AG04449 (cell line): ENCODE measurements around the gene CWC22.

Source experiments
- CTCF ChIA-PET: fragments of 350-600 bp; formaldehyde crosslinking; extraction: SDS; loops from one replicate; lab custom pipeline; 2021; ENCODE audit warnings: antibody characterized with exemption; lab: Yijun Ruan, JAX
- POLR2A ChIA-PET: fragments of 400-600, 350-600 bp; formaldehyde crosslinking; extraction: SDS; loops from one replicate; lab custom pipeline; 2020; ENCODE audit warnings: antibody characterized with exemption, inconsistent platforms; lab: Yijun Ruan, JAX
- DNase-seq: peaks from one replicate; pipeline ENCODE4 v3.0.0-alpha.2; 2010; ENCODE audit warnings: low read depth, low spot score
- H3K4me3 ChIP-seq: 2 replicates; pipeline ENCODE4 v1.5.1; 2011; ENCODE audit warnings: low read depth, mild to moderate bottlenecking, control low read depth, low read length
- TF ChIP-seq, protein P1 (sequence below): IDR thresholded peaks from one replicate; pipeline ENCODE4 v1.5.1; 2011; ENCODE audit warnings: mild to moderate bottlenecking, moderate library complexity, low read length, control low read depth, inconsistent platforms; ENCODE audit not compliant: insufficient read depth; ENCODE audit errors: missing control alignments

The CWC22 gene

DNA sequence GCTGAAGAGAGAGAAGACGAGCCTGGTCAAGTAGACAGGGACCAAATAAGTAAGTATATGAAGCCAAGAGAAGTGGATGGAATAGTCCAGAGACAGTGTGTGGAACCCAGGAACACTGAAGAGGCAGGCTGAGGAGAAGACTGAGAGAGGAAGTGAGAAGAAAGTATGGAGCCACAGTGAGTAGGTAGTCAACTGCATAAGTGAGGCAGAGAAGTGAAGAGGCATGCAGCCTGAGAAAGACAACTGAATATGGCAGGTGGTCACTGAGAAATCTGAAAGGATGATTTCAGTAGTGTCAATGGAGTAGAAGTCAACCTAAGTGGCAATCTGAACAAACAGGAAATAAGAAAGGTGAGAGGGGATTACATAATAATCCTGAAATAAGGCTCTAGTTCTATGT, 55.4 kb downstream of the CWC22 start:
- TF ChIP-seq, protein P1, sequence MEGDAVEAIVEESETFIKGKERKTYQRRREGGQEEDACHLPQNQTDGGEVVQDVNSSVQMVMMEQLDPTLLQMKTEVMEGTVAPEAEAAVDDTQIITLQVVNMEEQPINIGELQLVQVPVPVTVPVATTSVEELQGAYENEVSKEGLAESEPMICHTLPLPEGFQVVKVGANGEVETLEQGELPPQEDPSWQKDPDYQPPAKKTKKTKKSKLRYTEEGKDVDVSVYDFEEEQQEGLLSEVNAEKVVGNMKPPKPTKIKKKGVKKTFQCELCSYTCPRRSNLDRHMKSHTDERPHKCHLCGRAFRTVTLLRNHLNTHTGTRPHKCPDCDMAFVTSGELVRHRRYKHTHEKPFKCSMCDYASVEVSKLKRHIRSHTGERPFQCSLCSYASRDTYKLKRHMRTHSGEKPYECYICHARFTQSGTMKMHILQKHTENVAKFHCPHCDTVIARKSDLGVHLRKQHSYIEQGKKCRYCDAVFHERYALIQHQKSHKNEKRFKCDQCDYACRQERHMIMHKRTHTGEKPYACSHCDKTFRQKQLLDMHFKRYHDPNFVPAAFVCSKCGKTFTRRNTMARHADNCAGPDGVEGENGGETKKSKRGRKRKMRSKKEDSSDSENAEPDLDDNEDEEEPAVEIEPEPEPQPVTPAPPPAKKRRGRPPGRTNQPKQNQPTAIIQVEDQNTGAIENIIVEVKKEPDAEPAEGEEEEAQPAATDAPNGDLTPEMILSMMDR: no peak
- DNase-seq: no peak
- H3K4me3 ChIP-seq: no peak overlapping the region
- POLR2A ChIA-PET: no interaction called here
- CTCF ChIA-PET: no interaction called here

DNA sequence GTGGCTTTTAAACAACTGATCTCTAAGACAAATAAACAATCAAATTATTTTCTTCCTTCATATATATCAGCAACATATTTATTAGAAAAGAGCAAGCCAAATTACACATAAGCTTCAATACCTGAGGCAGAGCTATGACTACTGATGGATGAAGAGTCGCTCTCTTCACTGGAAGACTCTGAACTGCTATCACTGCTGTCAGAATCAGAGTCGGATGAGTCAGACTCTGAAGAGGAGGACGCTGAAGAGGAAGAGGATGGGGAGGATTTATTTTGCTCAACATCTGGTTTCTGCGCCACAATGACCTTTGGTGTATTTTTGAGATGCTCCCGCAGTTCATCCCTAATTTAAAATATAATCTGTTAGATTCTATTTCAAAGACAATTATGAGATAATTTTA, 56.7 kb downstream of the CWC22 start:
- POLR2A ChIA-PET: no interaction called here
- CTCF ChIA-PET: no interaction called here

DNA sequence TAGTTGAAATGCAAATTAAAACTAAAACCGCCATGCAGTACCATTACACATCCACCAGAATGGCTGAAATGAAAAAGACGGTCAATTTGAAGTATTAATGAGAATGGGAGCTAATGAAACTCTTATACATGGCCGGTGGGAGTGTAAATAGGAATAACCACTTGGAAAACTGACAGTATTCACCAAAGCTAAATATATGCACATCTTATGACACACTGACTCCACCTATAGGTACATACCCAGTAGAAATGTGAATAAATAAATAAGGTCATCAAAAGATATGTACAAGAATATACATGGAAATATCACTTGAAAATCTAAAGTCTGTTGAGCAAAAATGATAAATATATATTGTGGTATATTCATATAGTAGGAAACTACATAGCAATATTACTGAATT, 57.7 kb downstream of the CWC22 start:
- CTCF ChIA-PET: interaction anchor here (1.0 kb wide), 1 partner anchor 9 kb away, joined by 3 read pairs; no protein-coding TSS in a partner anchor
- TF ChIP-seq, protein P1: no peak

More for the DNA sequence above, 56.7 kb downstream of the CWC22 start:
- no peak for DNase-seq
- TF ChIP-seq, protein P1: no peak
- no peak overlapping the region for H3K4me3 ChIP-seq

DNA sequence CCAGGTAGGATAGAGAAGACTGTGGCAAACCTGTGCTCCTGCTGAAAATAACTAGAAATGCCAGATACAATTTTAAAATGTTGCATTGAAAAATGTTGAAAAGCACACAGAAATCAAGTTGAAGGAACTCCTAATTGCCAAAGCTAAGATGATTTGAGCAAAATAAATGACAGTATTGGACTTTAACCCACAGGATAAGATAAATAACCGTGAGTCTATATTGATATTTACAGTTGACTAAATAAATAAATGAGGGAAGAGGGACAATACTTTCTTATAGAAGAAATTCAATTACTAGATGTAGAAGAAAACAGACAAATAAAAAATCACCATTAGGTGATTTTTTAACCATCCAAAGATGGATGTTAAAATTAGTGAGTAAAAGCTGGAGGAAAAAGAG, 59.0 kb downstream of the CWC22 start:
- POLR2A ChIA-PET: no interaction called here
- TF ChIP-seq, protein P1: no peak
- DNase-seq: no peak
- H3K4me3 ChIP-seq: no peak overlapping the region
- CTCF ChIA-PET: interaction anchor here (1.6 kb wide), 1 partner anchor 11 kb away, joined by 4 read pairs; no protein-coding TSS in a partner anchor

More for the DNA sequence above, 57.7 kb downstream of the CWC22 start:
- no peak for DNase-seq
- no peak overlapping the region for H3K4me3 ChIP-seq
- POLR2A ChIA-PET: no interaction called here

DNA sequence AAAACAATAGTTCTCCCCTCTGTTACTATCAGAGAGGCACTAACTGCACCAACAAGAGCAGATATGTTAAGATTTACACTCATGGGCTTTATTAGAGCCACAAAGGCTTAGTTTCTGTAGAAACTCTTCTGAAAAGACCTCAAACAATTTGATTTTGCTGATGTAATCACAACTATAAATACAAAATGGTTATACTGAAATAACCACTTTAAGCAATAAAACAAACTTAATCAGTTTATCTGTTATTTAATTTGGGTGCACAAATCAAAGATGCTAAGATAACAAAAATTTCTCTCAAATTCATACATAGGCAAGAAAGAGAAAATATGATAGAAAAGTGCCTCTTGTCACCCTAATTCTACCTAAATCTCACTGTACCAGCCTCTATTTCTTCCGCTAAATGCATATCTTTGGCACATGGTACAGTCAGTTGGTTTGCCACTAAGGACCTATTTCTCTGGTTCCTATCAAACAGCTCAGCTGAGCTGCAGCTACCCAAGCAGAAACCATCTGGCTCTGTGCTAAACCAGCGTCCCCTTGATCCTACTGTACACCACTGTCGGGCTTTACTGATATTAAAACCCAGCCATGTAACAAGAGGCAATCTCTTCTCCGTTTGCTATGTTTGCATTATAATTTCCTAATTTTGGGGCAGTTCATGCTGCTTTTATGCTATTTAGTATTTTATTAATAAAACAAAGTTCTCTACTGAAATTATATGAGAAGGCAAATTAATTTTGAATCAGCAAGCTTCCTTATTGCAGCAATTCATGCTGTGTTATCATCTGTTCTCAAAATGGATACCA, 60.1 kb downstream of the CWC22 start:
- TF ChIP-seq, protein P1: no peak
- DNase-seq: no peak
- CTCF ChIA-PET: interaction anchor here (1.6 kb wide), 1 partner anchor 10 kb away, joined by 4 read pairs; no protein-coding TSS in a partner anchor
- no peak overlapping the region for H3K4me3 ChIP-seq
- POLR2A ChIA-PET: no interaction called here

DNA sequence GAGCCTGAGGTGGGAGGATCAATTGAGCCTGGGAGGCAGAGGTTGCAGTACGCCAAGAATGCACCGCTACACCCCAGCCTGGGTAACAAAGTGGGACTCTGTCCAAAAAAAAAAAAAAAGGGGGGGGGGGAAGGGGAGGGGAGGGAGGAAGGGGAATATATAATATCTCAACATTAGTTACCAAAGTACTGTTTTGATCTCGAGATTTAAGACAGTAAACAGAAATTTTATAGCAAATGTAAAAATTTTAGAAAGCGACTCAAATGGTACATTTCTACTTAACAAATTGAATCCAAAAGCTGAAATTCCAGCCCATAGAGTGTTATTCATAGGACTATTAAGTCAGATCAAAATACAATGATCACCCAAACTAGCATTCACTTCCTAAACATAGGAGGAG, 60.8 kb downstream of the CWC22 start:
- ChIA-PET CTCF (no interaction called here), POLR2A (no interaction called here)
- no peak for DNase-seq
- TF ChIP-seq, protein P1: no peak
- no peak overlapping the region for H3K4me3 ChIP-seq
